ENCODE data around the gene SLC35A1. TPM values are rescaled to one million over a fixed set of nuclear protein-coding genes. Genes with fewer than 3 reads are reported as not detected.

SLC35A1 gene
- total and polyA plus RNA-seq, 2 of the 8 experiments (the other 6 are each of a cell fraction or from before 2014, with no cell fraction given): 4.7 to 9.2 TPM

GRCh38 chr6:87558446-87558845 lies 85.7 kb downstream of the SLC35A1 start:
- H3K4me1 ChIP-seq (replicated peaks in 1 of 4; ENCODE audit: control insufficient read depth in 3 of 4, insufficient read depth in 4 of 4, low read length in 3 of 4): peaks cover 0 to 3% (median 0%) of the 10 kb centered on the region in 4 experiments; a peak in 1 of 7 replicates
- H4K20me1 ChIP-seq (replicated peaks in 1 of 2; ENCODE audit: control insufficient read depth in 1 of 2, insufficient read depth in 2 of 2, low read length in 2 of 2): peaks cover 0 to 1% of the 10 kb centered on the region in 2 experiments
- no peak overlapping the region for H3K23ac ChIP-seq (ENCODE audit: insufficient read length)
- H4K5ac ChIP-seq (ENCODE audit: insufficient read length, low read depth, low read length): no peak overlapping the region
- no peak overlapping the region for H3K9ac ChIP-seq (replicated peaks in 1 of 4; ENCODE audit: extremely low read depth in 1 of 4, low read depth in 3 of 4, low read length in 3 of 4)
- H2BK12ac ChIP-seq (ENCODE audit: low read depth, low read length): no peak overlapping the region
- no peak overlapping the region for H3K4ac ChIP-seq (replicated peaks; ENCODE audit: insufficient read length, low read depth, low read length)
- CTCF ChIA-PET (ENCODE audit: partially characterized antibody): no interaction called here
- no peaks in the 10 kb centered on the region for H3K79me1 ChIP-seq (ENCODE audit: low read depth, low read length)
- no peak overlapping the region for H2AK5ac ChIP-seq (ENCODE audit: low read depth, low read length)
- POLR2A ChIA-PET (ENCODE audit: partially characterized antibody): interaction anchor here (1.1 kb wide), 1 partner anchor 11 kb away, joined by 3 read pairs; no protein-coding TSS in a partner anchor
- no peak overlapping the region for H2BK20ac ChIP-seq (ENCODE audit: low read length)
- no peak overlapping the region for H2BK15ac ChIP-seq (ENCODE audit: low read length)
- FAIRE-seq: no peak
- no peak overlapping the region for H4K8ac ChIP-seq (ENCODE audit: extremely low read depth, insufficient read depth, low read length)
- no peaks in the 10 kb centered on the region for H3K23me2 ChIP-seq (ENCODE audit: low read depth, low read length)
- H4K91ac ChIP-seq (replicated peaks; ENCODE audit: insufficient read length, low read length): no peak overlapping the region
- no peak overlapping the region for H3K4me2 ChIP-seq (ENCODE audit: insufficient read depth in 1 of 2, low read depth in 2 of 2, low read length in 2 of 2)
- H3K27ac ChIP-seq (ENCODE audit: low read depth, low read length): no peak overlapping the region
- no peak overlapping the region for H3K56ac ChIP-seq (replicated peaks; ENCODE audit: insufficient read length, low read depth, low read length)
- 0 out of 4 replicates have a peak, but pooled peaks cover 0 to 3% of the 10 kb centered on the region in 2 experiments for H3K79me2 ChIP-seq (ENCODE audit: control insufficient read depth in 1 of 2, insufficient read depth in 2 of 2, low read length in 2 of 2)
- H3K27me3 ChIP-seq (replicated peaks in 1 of 4; ENCODE audit: control insufficient read depth in 3 of 4, extremely low read depth in 1 of 4, insufficient read depth in 3 of 4, low read length in 3 of 4): no peaks in the 10 kb centered on the region
- H3K4me3 ChIP-seq (ENCODE audit: extremely low read depth in 1 of 4, insufficient read depth in 2 of 4, low read depth in 3 of 4, low read length in 4 of 4): no peak overlapping the region
- no peak for DNase-seq (ENCODE audit: low read depth in 1 of 2, low spot score in 2 of 2)
- H3K18ac ChIP-seq (ENCODE audit: extremely low read depth, low read length): no peak overlapping the region
- no peak overlapping the region for H3K14ac ChIP-seq (ENCODE audit: insufficient read length)
- no peak overlapping the region for H2BK5ac ChIP-seq (ENCODE audit: low read depth, low read length)
- no peak overlapping the region for H2BK120ac ChIP-seq (replicated peaks; ENCODE audit: low read depth, low read length)
- no peak overlapping the region for H2AFZ ChIP-seq (ENCODE audit: low read length)
- H3K36me3 ChIP-seq (ENCODE audit: control insufficient read depth in 2 of 4, insufficient read depth in 4 of 4, low read length in 3 of 4): peaks cover 16 to 69% (median 25%) of the 10 kb centered on the region in 4 experiments
- H3K9me3 ChIP-seq (ENCODE audit: insufficient read depth in 2 of 2, low read depth in 1 of 2, low read length in 1 of 2): no peaks in the 10 kb centered on the region
- no peak for TF ChIP-seq SRF (IDR thresholded peaks at IDR 0.05; ENCODE audit: low read depth, low read length)
- no peak for TF ChIP-seq ATF2 (IDR thresholded peaks at IDR 0.05; ENCODE audit: low read length)
- no peak for TF ChIP-seq CHD1 (IDR thresholded peaks at IDR 0.05; ENCODE audit: low read depth, low read length)
- TF ChIP-seq JUND (IDR thresholded peaks at IDR 0.05; ENCODE audit: low read length): no peak
- TF ChIP-seq RFX5 (IDR thresholded peaks at IDR 0.05; ENCODE audit: borderline replicate concordance, low read depth, low read length): no peak
- TF ChIP-seq CBX8 (IDR thresholded peaks at IDR 0.05; ENCODE audit: borderline replicate concordance, low read depth, low read length): no peak
- no peak for TF ChIP-seq CTBP2 (IDR thresholded peaks at IDR 0.05; ENCODE audit: borderline replicate concordance, insufficient read depth, insufficient read length, low read length)
- no peak for TF ChIP-seq BRCA1 (IDR thresholded peaks at IDR 0.05; ENCODE audit: low read depth, low read length)
- TF ChIP-seq POLR2A (IDR thresholded peaks at IDR 0.05; ENCODE audit: control extremely low read depth in 1 of 2, low read depth in 2 of 2, low read length in 2 of 2): no peak
- TF ChIP-seq USF2 (IDR thresholded peaks at IDR 0.05; ENCODE audit: low read length): no peak
- no peak for TF ChIP-seq NANOG (IDR thresholded peaks at IDR 0.05; ENCODE audit: insufficient read depth, low read depth, low read length, poor library complexity, severe bottlenecking)
- no peak for TF ChIP-seq SIN3A (conservative IDR thresholded peaks at IDR 0.05 in 1 of 2, IDR thresholded peaks at IDR 0.05 in 1 of 2; ENCODE audit: low read depth in 1 of 2, low read length in 2 of 2)

Data from H1 (cell line).